ENCODE data around the gene TSPEAR. TPM values are rescaled to one million over a fixed set of nuclear protein-coding genes. Genes with fewer than 3 reads are reported as not detected.

Gene TSPEAR
- total and polyA plus RNA-seq, 9 of the 15 experiments (the other 6 are each of a cell fraction or from before 2014, with no cell fraction given): not detected

GRCh38 chr21:44547656-44548331, 163.6 kb downstream of the TSPEAR start:
- FAIRE-seq (no peak), DNase-seq (ENCODE audit: extremely low read depth in 1 of 4, low spot score in 3 of 4) (no peak), ATAC-seq (no peak)
- Histone ChIP-seq H3K9ac (ENCODE audit: insufficient read depth in 1 of 2, low read depth in 2 of 2, low read length in 2 of 2) (no peak overlapping the region), H2AFZ (ENCODE audit: low read depth, low read length) (no peak overlapping the region), H3K4me1 (replicated peaks in 1 of 2; ENCODE audit: control insufficient read depth in 2 of 2, insufficient read depth in 2 of 2, low read length in 2 of 2) (peaks cover 0 to 4% of the 10 kb centered on the region in 2 experiments; a peak in 1 of 5 replicates), H3K27me3 (ENCODE audit: control insufficient read depth in 2 of 2, insufficient read depth in 2 of 2, low read length in 2 of 2) (peaks cover 8 to 33% of the 10 kb centered on the region in 2 experiments; a peak in 4 of 5 replicates), H3K27ac (ENCODE audit: extremely low read depth, low read depth, low read length) (no peak overlapping the region), H4K20me1 (replicated peaks; ENCODE audit: control insufficient read depth, insufficient read depth, low read length) (no peaks in the 10 kb centered on the region), H3K36me3 (ENCODE audit: control insufficient read depth, insufficient read depth, low read length) (no peaks in the 10 kb centered on the region), H3K79me2 (ENCODE audit: control insufficient read depth, insufficient read depth, low read length) (no peaks in the 10 kb centered on the region), H3K9me1 (ENCODE audit: control insufficient read depth, insufficient read depth, low read length) (no peaks in the 10 kb centered on the region), H3K4me2 (ENCODE audit: insufficient read depth, low read length) (no peak overlapping the region), H3K9me3 (replicated peaks; ENCODE audit: control insufficient read depth, insufficient read depth, low read depth, low read length) (no peaks in the 10 kb centered on the region), H3K4me3 (no peak overlapping the region)
- ChIA-PET POLR2A (no interaction called here), CTCF (ENCODE audit: low intra/inter-chr PET ratio) (no interaction called here)
- in situ Hi-C loops (cut with MboI): no loop called here
- BruUV-seq (replicated peaks): no TSS peak
- WGBS (ENCODE audit: insufficient coverage, low coverage, missing lambda C conversion rate): 0% methylated on average over 5 of the region's 5 CpGs
- no peak for TF ChIP-seq BRCA1 (IDR thresholded peaks at IDR 0.05)
- TF ChIP-seq BRCA1 (CRISPR knock-in tag; IDR thresholded peaks at IDR 0.05): no peak
- no peak for TF ChIP-seq POLR2H (tag; IDR thresholded peaks at IDR 0.05; ENCODE audit: low read depth)
- TF ChIP-seq ELK3 (CRISPR knock-in tag; IDR thresholded peaks at IDR 0.05): no peak
- TF ChIP-seq IRF2 (CRISPR knock-in tag; IDR thresholded peaks at IDR 0.05): no peak
- no peak for TF ChIP-seq MNT (conservative IDR thresholded peaks at IDR 0.05)
- no peak for TF ChIP-seq ZNF121 (CRISPR knock-in tag; conservative IDR thresholded peaks at IDR 0.05)
- no peak for TF ChIP-seq KLF16 (IDR thresholded peaks at IDR 0.05)
- TF ChIP-seq CBX2 (IDR thresholded peaks at IDR 0.05; ENCODE audit: insufficient read depth, low read length, poor library complexity, severe bottlenecking): no peak
- no peak for TF ChIP-seq SMARCA4 (IDR thresholded peaks at IDR 0.05)
- no peak for TF ChIP-seq NFE2 (IDR thresholded peaks at IDR 0.05; ENCODE audit: low read depth)
- intact Hi-C loops (cut with micrococcal nuclease): no loop called here
